Astrocyte (in vitro differentiated cells and primary cell): ENCODE results near the gene VAV2. TPM values are rescaled to one million over a fixed set of nuclear protein-coding genes. Genes with fewer than 3 reads are reported as not detected.
A peak's percentile ranks its signal among the peaks of the same experiment; 100 is the strongest.

Source experiments
- DNase-seq: peaks from one replicate; pipeline ENCODE4 v3.0.0-alpha.2; 2010; ENCODE audit warnings: low read depth
- FAIRE-seq: peaks from 2 replicates; lab custom pipeline; 2011; peaks lifted over from hg19 to GRCh38; lab: Jason Lieb, UNC
- H2AFZ ChIP-seq: 2 replicates; pipeline ENCODE4 v1.6.0; 2012; ENCODE audit warnings: low read depth, low read length, inconsistent platforms
- H3K27ac ChIP-seq: 2 replicates; pipeline ENCODE4 v1.5.1; 2011; ENCODE audit warnings: low read depth, low read length, inconsistent platforms
- H3K27me3 ChIP-seq: 2 replicates; pipeline ENCODE4 v1.6.0; 2011; ENCODE audit warnings: low read length, inconsistent platforms; ENCODE audit not compliant: insufficient read depth
- H3K36me3 ChIP-seq: 2 replicates; pipeline ENCODE4 v1.5.1; 2011; ENCODE audit warnings: low read length, inconsistent platforms; ENCODE audit not compliant: insufficient read depth
- H3K4me1 ChIP-seq: 2 replicates; pipeline ENCODE4 v1.5.1; 2011; ENCODE audit warnings: low read length, inconsistent platforms; ENCODE audit not compliant: insufficient read depth
- H3K4me2 ChIP-seq: 2 replicates; pipeline ENCODE4 v1.6.0; 2012; ENCODE audit warnings: low read length, inconsistent platforms
- H3K4me3 ChIP-seq: 2 replicates; pipeline ENCODE4 v1.5.1; 2011; ENCODE audit warnings: low read depth, mild to moderate bottlenecking, low read length, inconsistent platforms; ENCODE audit not compliant: insufficient read depth
- H3K79me2 ChIP-seq: 2 replicates; pipeline ENCODE4 v1.6.0; 2012; ENCODE audit warnings: mild to moderate bottlenecking, low read length, inconsistent platforms; ENCODE audit not compliant: insufficient read depth
- H3K9ac ChIP-seq: 2 replicates; pipeline ENCODE4 v1.6.0; 2012; ENCODE audit warnings: mild to moderate bottlenecking, low read length, inconsistent platforms
- H3K9me3 ChIP-seq: 2 replicates; pipeline ENCODE4 v1.5.1; 2012; ENCODE audit warnings: low read depth, mild to moderate bottlenecking, low read length, inconsistent platforms; ENCODE audit not compliant: insufficient read depth
- H4K20me1 ChIP-seq: 2 replicates; pipeline ENCODE4 v1.6.0; 2012; ENCODE audit warnings: low read length, inconsistent platforms; ENCODE audit not compliant: insufficient read depth
- H3K27ac Mint-ChIP-seq: one replicate; pipeline ENCODE4 v1.8.0; 2021; ENCODE audit warnings: mild to moderate bottlenecking, mixed read lengths; ENCODE audit not compliant: unreplicated experiment
- H3K27me3 Mint-ChIP-seq: one replicate; pipeline ENCODE4 v1.8.0; 2021; ENCODE audit warnings: low read depth, mixed read lengths; ENCODE audit not compliant: unreplicated experiment
- H3K36me3 Mint-ChIP-seq: one replicate; pipeline ENCODE4 v1.8.0; 2021; ENCODE audit warnings: low read depth, mixed read lengths; ENCODE audit not compliant: unreplicated experiment
- H3K4me1 Mint-ChIP-seq: one replicate; pipeline ENCODE4 v1.8.0; 2021; ENCODE audit warnings: low read depth, mixed read lengths; ENCODE audit not compliant: unreplicated experiment
- H3K4me3 Mint-ChIP-seq: one replicate; pipeline ENCODE4 v1.8.0; 2021; ENCODE audit warnings: mild to moderate bottlenecking, moderate library complexity, mixed read lengths; ENCODE audit not compliant: unreplicated experiment
- H3K9me3 Mint-ChIP-seq: one replicate; pipeline ENCODE4 v1.8.0; 2021; ENCODE audit warnings: mild to moderate bottlenecking, mixed read lengths; ENCODE audit not compliant: unreplicated experiment
- CTCF ChIP-seq: IDR thresholded peaks from 2 replicates; pipeline ENCODE4 v1.5.1; 2011; ENCODE audit warnings: low read depth, mild to moderate bottlenecking, inconsistent platforms, low read length, moderate library complexity; ENCODE audit not compliant: insufficient read depth
- EZH2 ChIP-seq: IDR thresholded peaks from 2 replicates; pipeline ENCODE4 v1.6.1; 2012; ENCODE audit warnings: mild to moderate bottlenecking, low read length, inconsistent platforms; ENCODE audit not compliant: insufficient read depth
- total RNA-seq: library from RNA; stranded (reverse); gene quantifications from 2 replicates; pipeline ENCODE4 v1.2.1, GENCODE V29; 2021

Gene VAV2
- total RNA-seq, 1 donor from 2014 or later, result 36.5 TPM

- H4K20me1 ChIP-seq, result peaks cover 19% of the 10 kb centered on the region
- H3K79me2 ChIP-seq, result no peaks in the 10 kb centered on the region
- Mint-ChIP-seq H3K9me3 (no peaks in the 10 kb centered on the region), H3K4me1 (no peaks in the 10 kb centered on the region), H3K27ac (peak within 1 kb of the TSS; percentile 59), H3K36me3 (peaks cover 6% of the 10 kb centered on the region), H3K4me3 (peak within 1 kb of the TSS; percentile 81), H3K27me3 (no peaks in the 10 kb centered on the region)
- H3K4me3 ChIP-seq, result peak within 1 kb of the TSS; percentile 81
- H2AFZ ChIP-seq, result peak within 1 kb of the TSS; percentile 84
- H3K36me3 ChIP-seq, result peaks cover 2% of the 10 kb centered on the region
- H3K27ac ChIP-seq, result peak within 1 kb of the TSS; percentile 10
- H3K4me1 ChIP-seq, result peaks cover 7% of the 10 kb centered on the region
- H3K27me3 ChIP-seq, result no peaks in the 10 kb centered on the region
- DNase-seq, result peak; percentile 98
- peak within 1 kb of the TSS; percentile 95 for H3K4me2 ChIP-seq
- H3K9me3 ChIP-seq, result no peaks in the 10 kb centered on the region
- peak within 1 kb of the TSS; percentile 79 for H3K9ac ChIP-seq
- peak; percentile 55 for FAIRE-seq
- TF ChIP-seq EZH2 (no peak), CTCF (no peak)
These were observed 32.9 kb upstream of the VAV2 start, which contains the start of gene BRD3OS for GRCh38 chr9:134024828-134025605. TSS of gene BRD3OS (plus strand) at chr9:134025481. CDS start at chr9:134026748, 1,267 bp downstream.

- peak overlapping the region; percentile 83 for H2AFZ ChIP-seq
- FAIRE-seq, result no peak
- peak overlapping the region; percentile 50 for H3K4me3 ChIP-seq
These were observed 32.2 kb upstream of the VAV2 start for GRCh38 chr9:134024214-134024792.

More at GRCh38 chr9:134024214-134024792, 32.2 kb upstream of the VAV2 start:
- Mint-ChIP-seq H3K27me3 (no peaks in the 10 kb centered on the region), H3K4me1 (no peaks in the 10 kb centered on the region), H3K9me3 (no peaks in the 10 kb centered on the region), H3K36me3 (peaks cover 6% of the 10 kb centered on the region), H3K4me3 (peak overlapping the region; percentile 60), H3K27ac (peak overlapping the region; percentile 59)
- peak overlapping the region; percentile 95 for H3K4me2 ChIP-seq
- peaks cover 2% of the 10 kb centered on the region for H3K36me3 ChIP-seq
- no peaks in the 10 kb centered on the region for H3K27me3 ChIP-seq
- no peak for TF ChIP-seq EZH2
- TF ChIP-seq CTCF, result no peak
- H4K20me1 ChIP-seq, result peaks cover 19% of the 10 kb centered on the region
- DNase-seq, result no peak
- no peak overlapping the region for H3K27ac ChIP-seq
- H3K79me2 ChIP-seq, result no peaks in the 10 kb centered on the region
- no peak overlapping the region for H3K9ac ChIP-seq
- H3K4me1 ChIP-seq, result peaks cover 7% of the 10 kb centered on the region
- H3K9me3 ChIP-seq, result no peaks in the 10 kb centered on the region
